ENCODE measurements around the gene MOK.

DNA sequence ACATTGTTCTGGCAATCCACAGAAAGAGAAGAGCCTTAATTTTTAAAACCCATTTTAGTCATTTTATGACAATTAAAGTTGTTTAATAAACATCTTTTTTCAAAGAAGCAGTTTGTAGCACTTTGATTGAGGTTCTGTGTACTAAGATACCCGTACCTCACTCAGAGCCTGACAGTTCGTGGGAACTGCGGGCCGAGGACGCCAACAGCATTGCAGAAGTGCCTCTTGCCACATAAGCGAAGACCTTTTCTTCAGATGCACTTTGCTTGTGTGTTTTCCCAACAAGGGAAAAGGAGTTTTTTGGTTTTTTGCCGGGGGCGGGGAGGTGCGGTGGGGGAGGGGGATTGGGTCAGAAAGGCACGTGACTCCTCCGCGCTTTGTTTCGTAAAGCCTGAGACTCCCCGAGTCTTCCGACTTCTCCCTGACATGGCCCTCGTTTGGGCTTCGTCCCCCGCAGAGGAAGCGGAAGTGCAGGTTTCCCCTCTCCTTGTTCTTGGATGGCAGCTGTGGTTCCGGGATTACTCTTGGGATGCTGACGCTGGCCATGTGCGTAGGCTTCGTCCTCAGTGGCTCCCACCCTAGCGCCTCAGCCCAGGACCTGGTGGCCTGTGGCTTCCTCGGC lies 94.4 kb downstream of the MOK start:
- TF ChIP-seq POLR2A (IDR thresholded peaks at IDR 0.05; ENCODE audit: low read length) = no peak
- no peak for TF ChIP-seq GATA1 (IDR thresholded peaks at IDR 0.05; ENCODE audit: low read depth, low read length)
